HCT116 (cell line): Measurements from ENCODE around the gene ADCY1. TPM values are rescaled to one million over a fixed set of nuclear protein-coding genes. Genes with fewer than 3 reads are reported as not detected.

Source experiments
- ATAC-seq: fragments of 200-7000 bp; cut with Tn5 transposase; 2 replicates; pipeline ENCODE4 v1.9.1; 2020; ENCODE audit warnings: mild to moderate bottlenecking, moderate library complexity
- BruUV-seq: library from RNA; stranded (reverse); fragments of 400-500 nt; replicated peaks from 2 replicates; lab custom pipeline; 2021; lab: Mats Ljungman, UMichigan
- CTCF ChIA-PET: fragments of 300-600 bp; sonication (Branson Sonifier 250); formaldehyde crosslinking; loops from one replicate; lab custom pipeline; 2021; ENCODE audit warnings: antibody characterized with exemption; lab: Charles Lee
- POLR2A ChIA-PET: fragments of 300-600, 350-600 bp; sonication (Branson Sonifier 250); formaldehyde crosslinking; loops from one replicate; lab custom pipeline; 2021; ENCODE audit warnings: antibody characterized with exemption; lab: Charles Lee
- RAD21 ChIA-PET, 2 experiments: fragments of 300-600 bp; sonication (Branson Sonifier 250); formaldehyde crosslinking; loops; one replicate each; lab custom pipeline; 2023; ENCODE audit warnings: low total read pairs in 2 of 2; ENCODE audit not compliant: uncharacterized antibody in 2 of 2, unreplicated experiment in 2 of 2, low non-redundant PET in 1 of 2; lab: Charles Lee
- DNase-seq: peaks from one replicate; pipeline ENCODE4 v3.0.0-alpha.2; 2010; ENCODE audit warnings: low read depth, low spot score
- H2AFZ ChIP-seq: fragments of 200-600 bp; shearing (Covaris generic), sonication (generic); 2 replicates; pipeline ENCODE4 v1.6.1; 2017; ENCODE audit warnings: low read depth, mixed run types, mixed read lengths, antibody characterized with exemption, low read length; ENCODE audit not compliant: poor library complexity, severe bottlenecking
- H3K27ac ChIP-seq: 2 replicates; pipeline ENCODE4 v1.5.1; 2012; ENCODE audit warnings: low read depth, low read length
- H3K27me3 ChIP-seq: fragments of 200-600 bp; sonication (generic); 2 replicates; pipeline ENCODE4 v1.6.1; 2016; ENCODE audit warnings: mixed run types, low read length, mixed read lengths; ENCODE audit not compliant: insufficient read depth
- H3K36me3 ChIP-seq, 2 experiments: fragments of 200-500 bp in 1 of 2; fragments of 200-600 bp in 1 of 2; sonication (Bioruptor generic) in 1 of 2; sonication (generic) in 1 of 2; 2 replicates each; pipeline versions ENCODE4 v1.5.1 to v1.6.1; 2014 to 2016; ENCODE audit warnings: low read length in 2 of 2, inconsistent platforms in 1 of 2, mixed read lengths in 1 of 2, mixed run types in 1 of 2; ENCODE audit not compliant: insufficient read depth in 2 of 2, control insufficient read depth in 1 of 2
- H3K4me1 ChIP-seq, 2 experiments: fragments of 200-600 bp in 1 of 2; sonication (generic) in 1 of 2; 2 replicates each; pipeline versions ENCODE4 v1.5.1 to v1.6.1; 2012 to 2017; ENCODE audit warnings: low read length in 2 of 2, inconsistent platforms in 1 of 2, mild to moderate bottlenecking in 1 of 2, mixed read lengths in 1 of 2, mixed run types in 1 of 2, moderate library complexity in 1 of 2; ENCODE audit not compliant: insufficient read depth in 2 of 2, control insufficient read depth in 1 of 2
- H3K4me2 ChIP-seq: fragments of 200-600 bp; sonication (generic); 2 replicates; pipeline ENCODE4 v1.6.1; 2017; ENCODE audit warnings: mixed run types, low read length, mixed read lengths
- H3K4me3 ChIP-seq, 2 experiments: fragments of 200-600 bp in 1 of 2; sonication (generic) in 1 of 2; replicated peaks in 1 of 2; 2 replicates each; pipeline ENCODE4 v1.5.1; 2011 to 2016; ENCODE audit warnings: low read length in 2 of 2, control low read depth in 1 of 2, low read depth in 1 of 2, mild to moderate bottlenecking in 1 of 2, mixed read lengths in 1 of 2, mixed run types in 1 of 2
- H3K79me2 ChIP-seq: fragments of 200-600 bp; sonication (generic); 2 replicates; pipeline ENCODE4 v1.6.1; 2017; ENCODE audit warnings: mild to moderate bottlenecking, mixed run types, low read length, moderate library complexity, mixed read lengths; ENCODE audit not compliant: insufficient read depth
- H3K9ac ChIP-seq: fragments of 200-600 bp; sonication (generic); 2 replicates; pipeline ENCODE4 v1.6.1; 2016; ENCODE audit warnings: low read length, mixed read lengths
- H3K9me2 ChIP-seq: fragments of 200-600 bp; sonication (generic), shearing (Covaris generic); 2 replicates; pipeline ENCODE4 v1.6.1; 2017; ENCODE audit warnings: mixed run types, mild to moderate bottlenecking, moderate library complexity; ENCODE audit not compliant: insufficient read depth
- H3K9me3 ChIP-seq, 2 experiments: fragments of 200-500 bp in 1 of 2; fragments of 200-600 bp in 1 of 2; sonication (Bioruptor generic) in 1 of 2; sonication (generic) in 1 of 2; 2 replicates each; pipeline ENCODE4 v1.6.1; 2014 to 2017; ENCODE audit warnings: low read length in 2 of 2, mixed read lengths in 2 of 2, inconsistent platforms in 1 of 2, low read depth in 1 of 2, mild to moderate bottlenecking in 1 of 2, mixed run types in 1 of 2, moderate library complexity in 1 of 2; ENCODE audit not compliant: control insufficient read depth in 1 of 2, insufficient read depth in 1 of 2
- H4K20me1 ChIP-seq: fragments of 200-600 bp; sonication (generic), shearing (Covaris generic); 2 replicates; pipeline ENCODE4 v1.6.1; 2017; ENCODE audit warnings: mixed run types, mild to moderate bottlenecking, moderate library complexity; ENCODE audit not compliant: insufficient read depth
- CBX3 ChIP-seq: IDR thresholded peaks from 2 replicates; pipeline ENCODE4 v1.6.1; 2012; ENCODE audit warnings: low read depth
- EZH2phosphoT487 ChIP-seq: fragments of 200-600 bp; IDR thresholded peaks from 2 replicates; pipeline ENCODE4 v1.6.1; 2018; ENCODE audit warnings: antibody characterized with exemption, borderline replicate concordance
- FOSL1 ChIP-seq: IDR thresholded peaks from 2 replicates; pipeline ENCODE4 v1.6.1; 2012; ENCODE audit warnings: low read depth
- POLR2AphosphoS5 ChIP-seq: IDR thresholded peaks from 2 replicates; pipeline ENCODE4 v1.6.1; 2011; ENCODE audit warnings: mild to moderate bottlenecking, low read depth, low read length, moderate library complexity
- SIN3A ChIP-seq: IDR thresholded peaks from 2 replicates; pipeline ENCODE4 v1.6.1; 2012; ENCODE audit warnings: low read depth
- ZFX ChIP-seq: fragments of 450-650 bp; IDR thresholded peaks from 2 replicates; pipeline ENCODE4 v1.6.1; 2017
- intact Hi-C: fragments of 100-400 bp; cut with micrococcal nuclease; formaldehyde crosslinking; loops from 2 replicates; pipeline ENCODE4 v1.10.0; 2022
- total RNA-seq: library from RNA; stranded (reverse); gene quantifications from one replicate; pipeline ENCODE4 v1.2.1, GENCODE V29; 2021; ENCODE audit not compliant: unreplicated experiment
- TF ChIP-seq, protein P1 (sequence below): IDR thresholded peaks from 2 replicates; pipeline ENCODE4 v1.6.1; 2012; ENCODE audit warnings: low read depth
- TF ChIP-seq, protein P2 (sequence below): IDR thresholded peaks from 2 replicates; pipeline ENCODE4 v1.6.1; 2011; ENCODE audit warnings: mild to moderate bottlenecking, low read length, moderate library complexity; ENCODE audit not compliant: insufficient replicate concordance; ENCODE audit errors: extremely low read depth
- TF ChIP-seq, protein P3 (sequence below): IDR thresholded peaks from 2 replicates; pipeline ENCODE4 v1.6.1; 2012

ADCY1 gene
- total RNA-seq, 1 experiment from 2014 or later: 0.05 TPM

DNA sequence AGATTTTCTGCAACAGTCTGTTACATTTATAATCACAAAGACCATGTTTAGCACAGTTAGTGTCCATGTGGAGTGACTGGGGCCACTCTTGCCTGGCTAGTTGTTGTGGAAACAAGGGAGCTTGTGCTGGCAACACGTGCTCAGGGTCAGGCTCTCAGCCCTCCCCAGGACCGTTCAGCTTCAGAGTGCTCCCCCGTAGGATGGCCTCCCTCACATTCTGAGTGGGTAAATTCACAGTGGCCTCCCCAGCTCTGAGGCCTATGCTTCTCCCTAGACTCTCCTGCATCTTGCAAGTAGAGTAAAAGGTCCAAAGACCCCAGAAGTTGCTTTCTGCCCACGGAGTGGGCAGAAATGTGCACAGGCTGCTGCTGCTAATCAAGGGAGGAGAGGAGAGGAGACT lies 122.3 kb downstream of the ADCY1 start:
- H3K79me2 ChIP-seq: no peaks in the 10 kb centered on the region
- H3K9me3 ChIP-seq: no peaks in the 10 kb centered on the region
- RAD21 ChIA-PET: no interaction called here
- BruUV-seq: no TSS peak
- POLR2A ChIA-PET: no interaction called here
- H3K27me3 ChIP-seq: 0 out of 2 replicates have a peak, but pooled peaks cover under 1% of the 10 kb centered on the region
- H3K9me2 ChIP-seq: no peaks in the 10 kb centered on the region
- intact Hi-C loops: no loop called here
- H3K27ac ChIP-seq: no peak overlapping the region
- no peak for ATAC-seq
- CTCF ChIA-PET: no interaction called here
- no peaks in the 10 kb centered on the region for H3K4me1 ChIP-seq
- H4K20me1 ChIP-seq: no peaks in the 10 kb centered on the region
- TF ChIP-seq POLR2AphosphoS5 (no peak), EZH2phosphoT487 (no peak), FOSL1 (no peak), ZFX (no peak), CBX3 (no peak), SIN3A (no peak)
- TF ChIP-seq, protein P1, sequence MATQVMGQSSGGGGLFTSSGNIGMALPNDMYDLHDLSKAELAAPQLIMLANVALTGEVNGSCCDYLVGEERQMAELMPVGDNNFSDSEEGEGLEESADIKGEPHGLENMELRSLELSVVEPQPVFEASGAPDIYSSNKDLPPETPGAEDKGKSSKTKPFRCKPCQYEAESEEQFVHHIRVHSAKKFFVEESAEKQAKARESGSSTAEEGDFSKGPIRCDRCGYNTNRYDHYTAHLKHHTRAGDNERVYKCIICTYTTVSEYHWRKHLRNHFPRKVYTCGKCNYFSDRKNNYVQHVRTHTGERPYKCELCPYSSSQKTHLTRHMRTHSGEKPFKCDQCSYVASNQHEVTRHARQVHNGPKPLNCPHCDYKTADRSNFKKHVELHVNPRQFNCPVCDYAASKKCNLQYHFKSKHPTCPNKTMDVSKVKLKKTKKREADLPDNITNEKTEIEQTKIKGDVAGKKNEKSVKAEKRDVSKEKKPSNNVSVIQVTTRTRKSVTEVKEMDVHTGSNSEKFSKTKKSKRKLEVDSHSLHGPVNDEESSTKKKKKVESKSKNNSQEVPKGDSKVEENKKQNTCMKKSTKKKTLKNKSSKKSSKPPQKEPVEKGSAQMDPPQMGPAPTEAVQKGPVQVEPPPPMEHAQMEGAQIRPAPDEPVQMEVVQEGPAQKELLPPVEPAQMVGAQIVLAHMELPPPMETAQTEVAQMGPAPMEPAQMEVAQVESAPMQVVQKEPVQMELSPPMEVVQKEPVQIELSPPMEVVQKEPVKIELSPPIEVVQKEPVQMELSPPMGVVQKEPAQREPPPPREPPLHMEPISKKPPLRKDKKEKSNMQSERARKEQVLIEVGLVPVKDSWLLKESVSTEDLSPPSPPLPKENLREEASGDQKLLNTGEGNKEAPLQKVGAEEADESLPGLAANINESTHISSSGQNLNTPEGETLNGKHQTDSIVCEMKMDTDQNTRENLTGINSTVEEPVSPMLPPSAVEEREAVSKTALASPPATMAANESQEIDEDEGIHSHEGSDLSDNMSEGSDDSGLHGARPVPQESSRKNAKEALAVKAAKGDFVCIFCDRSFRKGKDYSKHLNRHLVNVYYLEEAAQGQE: no peak
- TF ChIP-seq, protein P2, sequence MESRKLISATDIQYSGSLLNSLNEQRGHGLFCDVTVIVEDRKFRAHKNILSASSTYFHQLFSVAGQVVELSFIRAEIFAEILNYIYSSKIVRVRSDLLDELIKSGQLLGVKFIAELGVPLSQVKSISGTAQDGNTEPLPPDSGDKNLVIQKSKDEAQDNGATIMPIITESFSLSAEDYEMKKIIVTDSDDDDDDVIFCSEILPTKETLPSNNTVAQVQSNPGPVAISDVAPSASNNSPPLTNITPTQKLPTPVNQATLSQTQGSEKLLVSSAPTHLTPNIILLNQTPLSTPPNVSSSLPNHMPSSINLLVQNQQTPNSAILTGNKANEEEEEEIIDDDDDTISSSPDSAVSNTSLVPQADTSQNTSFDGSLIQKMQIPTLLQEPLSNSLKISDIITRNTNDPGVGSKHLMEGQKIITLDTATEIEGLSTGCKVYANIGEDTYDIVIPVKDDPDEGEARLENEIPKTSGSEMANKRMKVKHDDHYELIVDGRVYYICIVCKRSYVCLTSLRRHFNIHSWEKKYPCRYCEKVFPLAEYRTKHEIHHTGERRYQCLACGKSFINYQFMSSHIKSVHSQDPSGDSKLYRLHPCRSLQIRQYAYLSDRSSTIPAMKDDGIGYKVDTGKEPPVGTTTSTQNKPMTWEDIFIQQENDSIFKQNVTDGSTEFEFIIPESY: no peak
- TF ChIP-seq, protein P3, sequence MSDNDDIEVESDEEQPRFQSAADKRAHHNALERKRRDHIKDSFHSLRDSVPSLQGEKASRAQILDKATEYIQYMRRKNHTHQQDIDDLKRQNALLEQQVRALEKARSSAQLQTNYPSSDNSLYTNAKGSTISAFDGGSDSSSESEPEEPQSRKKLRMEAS: no peak
- TF ChIP-seq, all 23 proteins: peak for 0
- Histone ChIP-seq H2AFZ (no peak overlapping the region), H3K36me3 (no peaks in the 10 kb centered on the region), H3K9ac (no peak overlapping the region), H3K4me3 (no peak overlapping the region), H3K4me2 (no peak overlapping the region)
- DNase-seq: no peak
